ENCODE results near the gene IL1R1. TPM values are rescaled to one million over a fixed set of nuclear protein-coding genes. Genes with fewer than 3 reads are reported as not detected.
"Not testable (repeated sequence)": the region's sequence is repeated elsewhere in the genome, so short reads cannot be mapped to it uniquely, and the experiment has no call there.

Gene IL1R1
- total and polyA plus RNA-seq, 2 of the 4 experiments (the other 2 are of a cell fraction), result 6.5 to 13.8 TPM

DNA sequence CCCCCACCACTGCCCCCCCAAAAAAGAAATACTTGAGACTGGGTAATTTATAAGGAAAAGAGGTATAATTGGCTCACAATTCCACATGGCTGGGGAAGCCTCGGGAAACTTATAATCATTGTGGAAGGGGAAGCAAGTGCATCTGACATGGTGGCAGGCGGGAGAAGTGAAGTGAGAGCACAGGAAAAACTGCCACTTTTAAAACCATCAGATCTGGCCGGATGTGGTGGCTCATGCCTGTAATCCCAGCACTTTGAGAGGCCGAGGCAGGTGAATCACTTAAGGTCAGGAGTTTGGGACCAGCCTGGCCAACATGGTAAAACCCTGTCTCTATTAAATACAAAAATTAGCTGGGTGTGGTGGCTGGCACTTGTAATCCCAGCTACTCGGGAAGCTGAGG, 18.1 kb upstream of the IL1R1 start:
- H3K23ac ChIP-seq (ENCODE audit: low read depth, low read length); ATAC-seq (ENCODE audit: low read depth); H3K27ac ChIP-seq (ENCODE audit: insufficient read depth, low read length); H4K91ac ChIP-seq (ENCODE audit: insufficient read depth, low read depth, low read length); H4K8ac ChIP-seq (ENCODE audit: low read depth in 2 of 2, low read length in 2 of 2); in situ Hi-C loops (cut with MboI; ENCODE audit: low sequenced_read_pairs); H3K9ac ChIP-seq (ENCODE audit: low read depth, low read length); intact Hi-C loops (cut with micrococcal nuclease); H3K27me3 ChIP-seq (ENCODE audit: control insufficient read depth, insufficient read depth, low read length); H2BK120ac ChIP-seq (ENCODE audit: low read depth, low read length); H4K20me1 ChIP-seq (ENCODE audit: insufficient read depth, low read length); H3K36me3 ChIP-seq (ENCODE audit: control insufficient read depth, insufficient read depth, low read length); H4K5ac ChIP-seq (ENCODE audit: low read depth, low read length); H3K4me3 ChIP-seq (ENCODE audit: insufficient read depth, low read depth, low read length); H2AFZ ChIP-seq (replicated peaks; ENCODE audit: low read length, poor library complexity); BruUV-seq (replicated peaks); H3K56ac ChIP-seq (ENCODE audit: extremely low read depth, insufficient read depth, low read length); H3K9me3 ChIP-seq (ENCODE audit: control insufficient read depth, insufficient read depth, low read length); H2BK20ac ChIP-seq (ENCODE audit: low read depth, low read length); H3K14ac ChIP-seq (replicated peaks; ENCODE audit: low read depth, low read length); H3K4me2 ChIP-seq (ENCODE audit: low read depth, low read length); H2AK9ac ChIP-seq (replicated peaks; ENCODE audit: low read depth, low read length, poor library complexity); H3K18ac ChIP-seq (ENCODE audit: low read depth, low read length); H2BK5ac ChIP-seq (ENCODE audit: low read depth, low read length, poor library complexity, severe bottlenecking); H2BK15ac ChIP-seq (ENCODE audit: low read depth, low read length); H3K4ac ChIP-seq (ENCODE audit: low read depth, low read length); CTCF ChIA-PET; DNase-seq; dilution Hi-C loops (cut with HindIII; ENCODE audit: low sequenced_read_pairs, unreplicated experiment); POLR2A ChIA-PET (ENCODE audit: unreplicated experiment): not testable (repeated sequence)
- 0 out of 2 replicates have a peak overlapping the region, but pooled peaks have one; percentile 13 for H2AK5ac ChIP-seq (ENCODE audit: low read depth, low read length)
- peaks cover 24% of the 10 kb centered on the region for H3K4me1 ChIP-seq (ENCODE audit: control insufficient read depth, insufficient read depth, low read length)
- 100% methylated on average over 1 of the region's 5 CpGs; no CpG with 5 or more reads in 1 of the 2 experiments for WGBS, 2 experiments (ENCODE audit: extremely low coverage in 2 of 2, insufficient read length in 1 of 2)
- H3K9me1 ChIP-seq (ENCODE audit: insufficient read depth, low read length), result peaks cover 21% of the 10 kb centered on the region; the same call in 1 of the 2 replicates
- H3K79me1 ChIP-seq (ENCODE audit: low read depth in 1 of 2, low read length in 2 of 2), result peaks cover 10 to 33% of the 10 kb centered on the region in 2 experiments; a peak in 3 of 4 replicates

Data from IMR-90 (cell line).